Mesenteric fat pad (tissue), 1 donor: ENCODE measurements around the gene TREX2. TPM values are rescaled to one million over a fixed set of nuclear protein-coding genes. Genes with fewer than 3 reads are reported as not detected.

ENCODE experiments used
- total RNA-seq: library from RNA; stranded (reverse); fragmentation: NEBNext Ultra II Directional; extraction: Animal tissue kit (Norgen Biotek cat#: 25700); gene quantifications from one replicate; pipeline ENCODE4 v1.2.1, GENCODE V29; 2021
- donor health status: DM: yes; HTN: yes; CAD: no.

TREX2 gene
- total RNA-seq, 1 donor from 2014 or later: 0.80 TPM

Other genes starting within 250 kb of the TREX2 start
- gene PNMA6F, start 124.3 kb downstream of the TREX2 start, total RNA-seq: not detected
- gene ZNF275, start 111.9 kb downstream of the TREX2 start, total RNA-seq: 21.3 TPM
- not detected for gene PNMA6E, start 44.7 kb downstream of the TREX2 start, total RNA-seq
- gene ZFP92, start 34.6 kb downstream of the TREX2 start, total RNA-seq: 5.4 TPM
- gene HAUS7, start 24.5 kb upstream of the TREX2 start, total RNA-seq: 22.1 TPM
- gene BGN, start 48.9 kb upstream of the TREX2 start, total RNA-seq: 72.1 TPM
- not detected for gene ATP2B3, start 71.6 kb upstream of the TREX2 start, total RNA-seq
- 16.3 TPM for gene CCNQ, start 153.1 kb upstream of the TREX2 start, total RNA-seq
- gene DUSP9, start 201.1 kb upstream of the TREX2 start, total RNA-seq: 0.39 TPM
- gene PNCK, start 227.8 kb upstream of the TREX2 start, total RNA-seq: 1.4 TPM
- gene SLC6A8, start 241.9 kb upstream of the TREX2 start, total RNA-seq: 45.9 TPM